GM21423 (cell line): ENCODE results near the gene PAPLN.

ENCODE experiments used
- ATAC-seq: cut with Tn5 transposase; IDR thresholded peaks from one replicate; pipeline ENCODE4 v1.9.1; 2021; ENCODE audit warnings: mild to moderate bottlenecking, moderate library complexity; ENCODE audit not compliant: unreplicated experiment

Gene PAPLN

GRCh38 chr14:73227812-73228781 lies 9.2 kb upstream of the PAPLN start:
- ATAC-seq: no peak

DNA sequence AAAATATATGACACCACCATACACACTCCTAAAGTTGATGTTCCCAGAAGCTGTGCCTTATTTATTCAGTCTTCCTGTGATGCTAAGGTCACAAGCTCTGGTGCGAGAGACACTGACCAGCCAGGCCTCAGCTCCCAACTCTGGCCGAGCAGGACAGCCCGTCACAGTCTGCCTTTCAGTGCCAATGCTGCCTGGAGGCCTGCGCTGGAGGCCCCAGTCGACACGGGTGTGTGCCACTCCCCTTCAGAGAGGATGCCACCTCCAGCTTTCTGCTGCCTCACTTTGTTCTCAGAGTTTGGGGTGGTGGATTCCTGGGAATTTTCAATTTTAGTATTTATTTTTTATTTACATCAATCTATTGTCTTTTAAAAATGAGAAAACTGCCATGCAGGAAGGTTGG lies 7.3 kb upstream of the PAPLN start:
- no peak for ATAC-seq

DNA sequence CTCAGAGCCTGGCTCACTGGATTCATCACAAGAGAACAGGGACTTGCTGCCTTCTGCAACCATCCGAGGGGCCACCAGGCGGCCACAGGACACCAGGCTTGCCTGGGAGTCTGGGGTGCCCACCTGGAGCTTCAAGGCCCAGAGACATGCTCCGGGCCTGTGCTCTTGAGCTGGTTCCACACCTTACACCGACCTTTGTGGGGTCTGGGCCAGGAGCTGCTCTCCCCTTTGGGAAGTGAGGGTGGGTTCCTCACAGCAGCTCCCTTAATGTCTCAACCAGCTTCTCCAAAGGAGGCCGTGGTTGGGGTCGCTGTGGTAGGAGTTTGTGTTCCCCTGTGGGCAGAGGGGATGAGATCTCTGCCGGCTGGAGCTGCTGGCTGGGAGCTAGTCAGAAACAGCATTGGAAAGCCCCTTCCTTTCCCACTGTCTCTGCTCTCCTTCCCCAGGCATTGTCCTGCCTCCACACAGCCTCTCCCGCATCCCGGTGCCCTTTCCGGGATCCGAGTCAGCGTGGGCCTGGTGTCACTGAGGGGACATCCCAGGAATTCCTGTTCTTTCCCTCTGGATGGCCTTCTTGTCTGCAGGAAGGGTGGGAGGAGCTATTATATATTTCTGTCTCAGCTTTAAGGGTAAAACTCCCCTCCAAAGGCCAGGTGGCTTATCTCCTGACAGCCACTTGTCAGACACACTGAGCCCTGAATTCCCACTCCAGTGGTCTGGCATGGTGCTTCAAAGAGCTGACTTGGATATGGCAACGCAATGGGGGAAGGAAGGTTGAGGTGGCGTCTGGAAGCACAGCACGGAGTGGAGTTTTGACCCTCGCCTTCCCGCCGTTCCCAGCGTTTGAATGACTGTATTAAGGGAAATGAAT lies 5.1 kb upstream of the PAPLN start:
- no peak for ATAC-seq

GRCh38 chr14:73232984-73233383 lies 4.3 kb upstream of the PAPLN start:
- no peak for ATAC-seq

DNA sequence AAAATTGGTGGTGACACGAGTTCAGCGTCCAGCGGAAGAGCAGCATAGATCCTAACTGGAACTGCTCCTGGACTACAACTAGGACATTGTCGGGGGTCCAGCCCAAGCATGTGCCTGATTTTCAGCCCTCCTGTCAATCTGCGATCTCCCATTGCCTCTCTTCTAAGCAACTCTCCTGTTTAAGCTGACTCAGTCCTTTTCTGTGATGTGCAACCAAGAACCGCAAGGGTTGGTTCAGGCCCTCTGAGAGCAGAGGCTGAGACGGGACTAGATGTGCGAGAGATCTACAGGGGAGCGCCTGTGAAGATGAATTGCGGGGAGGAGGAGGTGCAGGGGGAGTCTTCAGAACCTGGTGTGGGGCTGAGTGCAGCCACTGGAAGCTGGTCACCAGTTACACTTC lies 3.7 kb upstream of the PAPLN start:
- no peak for ATAC-seq

DNA sequence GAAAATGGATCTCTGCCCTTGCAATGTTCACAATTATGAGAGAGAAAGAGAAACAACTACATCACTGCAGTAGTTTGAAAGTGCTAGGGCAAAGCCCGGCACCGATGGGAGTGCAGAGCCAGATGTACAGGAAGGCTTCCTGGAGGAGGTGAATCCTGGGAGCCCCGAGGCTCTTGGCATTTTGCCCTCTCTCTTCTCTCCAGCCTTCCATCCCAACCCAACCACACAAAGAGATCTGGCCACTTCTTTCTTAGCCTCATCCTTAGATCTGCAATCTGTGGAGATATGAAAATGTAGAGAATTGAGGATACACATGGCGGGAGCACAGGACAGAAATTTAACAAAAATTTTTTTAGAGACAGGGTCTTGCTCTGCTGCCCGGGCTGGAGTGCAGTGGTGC lies 3.3 kb upstream of the PAPLN start:
- ATAC-seq: no peak

- no peak for ATAC-seq
These were observed 2.5 kb upstream of the PAPLN start for GRCh38 chr14:73234586-73235394.

GRCh38 chr14:73235531-73236155 lies 1.7 kb upstream of the PAPLN start:
- ATAC-seq: no peak

- ATAC-seq: no peak
These were observed 1.1 kb upstream of the PAPLN start for GRCh38 chr14:73236157-73236556.

GRCh38 chr14:73236752-73237218 lies 521 bp upstream of the PAPLN start:
- no peak for ATAC-seq

GRCh38 chr14:73237786-73238423 lies 599 bp downstream of the PAPLN start:
- no peak for ATAC-seq

DNA sequence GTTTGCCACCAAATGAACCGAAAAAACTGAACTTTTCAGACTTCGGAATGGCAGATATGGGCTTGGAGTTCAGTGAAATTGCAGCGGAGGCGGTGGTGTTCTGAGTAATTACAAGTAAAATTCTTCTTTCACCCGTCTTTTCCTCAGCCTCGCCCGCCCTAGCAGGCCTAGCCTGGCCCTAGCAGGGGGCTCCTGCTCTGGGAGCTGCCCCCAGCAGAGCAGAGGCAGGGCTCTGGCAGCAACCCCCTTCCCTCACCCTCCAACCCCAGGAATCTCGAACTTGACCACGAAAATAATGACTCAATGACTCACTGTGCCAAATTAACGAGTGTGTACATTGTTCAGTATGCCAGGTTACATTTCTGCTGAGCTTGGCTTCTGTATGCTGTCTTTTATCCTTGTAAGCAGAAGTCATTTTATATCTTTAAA lies 1.1 kb downstream of the PAPLN start:
- ATAC-seq: no peak

DNA sequence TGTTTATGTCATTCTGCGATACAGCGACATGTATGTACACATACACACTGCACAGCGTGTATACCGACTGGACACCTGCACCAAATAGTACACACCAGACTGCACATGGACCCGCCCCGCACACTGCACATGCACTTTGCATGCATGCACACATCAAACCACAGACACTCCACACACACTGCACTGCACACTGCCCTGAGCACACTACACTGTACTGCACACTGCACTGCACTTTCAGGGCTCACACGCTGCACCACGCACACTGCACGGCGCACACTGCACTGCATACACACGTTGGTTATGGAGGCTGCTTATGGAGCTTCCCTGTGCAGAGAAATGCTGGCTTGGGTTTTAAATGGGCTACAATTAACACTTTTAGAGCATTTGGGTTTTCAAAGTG lies 1.6 kb downstream of the PAPLN start:
- no peak for ATAC-seq

- no peak for ATAC-seq
These were observed 2.3 kb downstream of the PAPLN start for GRCh38 chr14:73239393-73240241.

GRCh38 chr14:73240816-73241480 lies 3.6 kb downstream of the PAPLN start:
- ATAC-seq: no peak

DNA sequence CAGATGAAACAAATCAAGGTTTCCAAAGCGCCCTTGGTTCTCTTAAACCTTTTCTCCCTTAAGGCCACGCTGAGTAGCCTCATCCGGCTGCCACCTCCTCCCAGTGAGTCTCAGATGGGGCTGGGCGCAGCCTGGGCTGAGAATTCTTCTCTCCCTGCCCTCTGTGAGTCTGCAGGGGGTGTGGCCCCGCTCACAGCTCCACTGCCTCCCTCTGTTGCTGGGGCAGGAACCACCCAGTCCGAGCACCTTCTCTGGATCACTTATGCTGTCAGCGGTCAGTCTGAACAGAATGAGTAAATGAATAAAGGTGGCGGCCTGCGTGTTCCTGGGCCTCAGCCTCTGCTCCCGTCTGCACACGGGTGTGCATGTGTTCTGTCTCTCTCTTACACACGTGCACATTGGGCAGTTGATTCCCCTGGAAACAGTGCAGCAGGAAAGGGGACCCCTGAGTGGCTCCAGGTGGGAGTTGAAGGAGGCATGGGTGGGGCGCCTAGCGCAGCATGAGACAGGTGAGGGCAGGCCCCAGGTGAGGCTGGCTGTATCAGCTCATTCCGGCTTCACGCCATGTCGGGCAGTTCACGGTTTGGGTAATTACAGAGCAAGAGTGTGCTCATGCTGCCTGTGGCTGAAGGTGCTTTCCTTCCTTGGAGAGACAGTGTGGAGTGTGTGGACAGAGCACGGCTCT lies 4.3 kb downstream of the PAPLN start:
- no peak for ATAC-seq

GRCh38 chr14:73242357-73242901 lies 5.1 kb downstream of the PAPLN start:
- no peak for ATAC-seq

DNA sequence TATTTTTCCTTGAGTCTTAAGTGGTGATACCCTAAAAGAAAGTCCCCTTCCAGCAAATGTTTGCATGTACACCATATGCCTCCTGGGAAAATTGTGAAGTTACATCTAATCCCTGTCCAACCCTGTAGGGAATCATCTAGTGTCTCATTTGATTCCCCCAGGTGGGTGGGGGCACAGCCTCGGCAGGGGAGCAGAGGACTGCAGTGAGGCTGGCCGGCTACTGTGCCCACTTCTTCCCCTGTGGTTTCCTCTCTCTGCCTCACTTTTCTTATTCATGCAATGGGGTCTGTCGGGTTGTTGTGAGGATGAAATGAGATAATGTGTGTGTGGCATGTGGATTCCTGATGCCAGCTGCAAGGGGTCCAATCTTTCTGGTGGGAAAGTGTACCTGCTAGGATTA lies 6.0 kb downstream of the PAPLN start:
- ATAC-seq: no peak
